T-helper 2 cell treated with Interferon-gamma antibody and Interleukin-4, amounts not matched to agents 5 μg/mL and 100 μg/mL, for 36 hours (primary cell): ENCODE measurements around the gene ALKBH8.
A peak's percentile ranks its signal among the peaks of the same experiment; 100 is the strongest.
"Not testable (repeated sequence)": the region's sequence is repeated elsewhere in the genome, so short reads cannot be mapped to it uniquely, and the experiment has no call there.

Experiments
- DNase-seq: peaks from one replicate; pipeline ENCODE4 v3.0.0; 2021; ENCODE audit warnings: low spot score
- H3K27ac Mint-ChIP-seq: one replicate; pipeline ENCODE4 v1.8.0; 2021; ENCODE audit warnings: mild to moderate bottlenecking, mixed read lengths
- H3K27me3 Mint-ChIP-seq: one replicate; pipeline ENCODE4 v1.8.0; 2021; ENCODE audit warnings: low read depth, mixed read lengths
- H3K36me3 Mint-ChIP-seq: one replicate; pipeline ENCODE4 v1.8.0; 2021; ENCODE audit warnings: low read depth, mixed read lengths
- H3K4me1 Mint-ChIP-seq: one replicate; pipeline ENCODE4 v1.8.0; 2021; ENCODE audit warnings: low read depth, mixed read lengths
- H3K4me3 Mint-ChIP-seq: one replicate; pipeline ENCODE4 v1.8.0; 2022; ENCODE audit warnings: mild to moderate bottlenecking, moderate library complexity, mixed read lengths
- H3K9me3 Mint-ChIP-seq: one replicate; pipeline ENCODE4 v1.8.0; 2021; ENCODE audit warnings: mixed read lengths

The ALKBH8 gene

GRCh38 chr11:107591378-107592230 is 26.1 kb upstream of the ALKBH8 start:
- Mint-ChIP-seq H3K36me3 (no peaks in the 10 kb centered on the region), H3K4me3 (peak overlapping the region; percentile 75), H3K9me3 (no peaks in the 10 kb centered on the region), H3K4me1 (peaks cover 12% of the 10 kb centered on the region), H3K27ac (peak overlapping the region; percentile 28), H3K27me3 (peaks cover 76% of the 10 kb centered on the region)
- peak; percentile 48 for DNase-seq

- Mint-ChIP-seq H3K36me3 (no peaks in the 10 kb centered on the region), H3K27me3 (peaks cover 82% of the 10 kb centered on the region), H3K4me1 (peaks cover 12% of the 10 kb centered on the region), H3K27ac (peak within 1 kb of the TSS; percentile 28), H3K9me3 (no peaks in the 10 kb centered on the region), H3K4me3 (peak within 1 kb of the TSS; percentile 87)
- peak; percentile 36 for DNase-seq
These were observed 25.2 kb upstream of the ALKBH8 start, which contains the start of gene ELMOD1 for GRCh38 chr11:107590460-107591377. Gene ELMOD1, plus strand, starts transcription at chr11:107591147. Its CDS starts 27,043 bp downstream, at chr11:107618190.

GRCh38 chr11:107587306-107587979 is 21.9 kb upstream of the ALKBH8 start:
- H3K4me1 Mint-ChIP-seq, result peaks cover 12% of the 10 kb centered on the region
- H3K27me3 Mint-ChIP-seq, result peaks cover 65% of the 10 kb centered on the region
- no peak for DNase-seq
- no peak overlapping the region for H3K27ac Mint-ChIP-seq
- H3K36me3 Mint-ChIP-seq, result no peaks in the 10 kb centered on the region
- H3K9me3 Mint-ChIP-seq, result no peaks in the 10 kb centered on the region
- H3K4me3 Mint-ChIP-seq, result no peak overlapping the region

- no peaks in the 10 kb centered on the region for H3K36me3 Mint-ChIP-seq
- peaks cover 37% of the 10 kb centered on the region for H3K27me3 Mint-ChIP-seq
- H3K4me1 Mint-ChIP-seq, result no peaks in the 10 kb centered on the region
- no peak overlapping the region for H3K27ac Mint-ChIP-seq
- peaks cover 5% of the 10 kb centered on the region for H3K9me3 Mint-ChIP-seq
- DNase-seq, result no peak
- H3K4me3 Mint-ChIP-seq, result no peak overlapping the region
These were observed 18.2 kb upstream of the ALKBH8 start for GRCh38 chr11:107583629-107584195.

- Mint-ChIP-seq H3K27me3 (peaks cover 18% of the 10 kb centered on the region), H3K4me1 (peaks cover 5% of the 10 kb centered on the region), H3K9me3 (peaks cover 5% of the 10 kb centered on the region), H3K4me3 (no peak overlapping the region), H3K36me3 (no peaks in the 10 kb centered on the region), H3K27ac (no peak overlapping the region)
- DNase-seq, result no peak
These were observed 15.6 kb upstream of the ALKBH8 start for GRCh38 chr11:107581147-107581546.

- H3K27me3 Mint-ChIP-seq, H3K4me3 Mint-ChIP-seq: not testable (repeated sequence)
These were observed 13.6 kb upstream of the ALKBH8 start for GRCh38 chr11:107579169-107579568.

GRCh38 chr11:107577346-107577711 is 11.8 kb upstream of the ALKBH8 start:
- H3K27ac Mint-ChIP-seq, result no peak overlapping the region
- no peaks in the 10 kb centered on the region for H3K36me3 Mint-ChIP-seq
- H3K4me1 Mint-ChIP-seq, result peaks cover 5% of the 10 kb centered on the region
- H3K4me3 Mint-ChIP-seq, result no peak overlapping the region
- no peak for DNase-seq
- peaks cover 12% of the 10 kb centered on the region for H3K27me3 Mint-ChIP-seq
- peaks cover 5% of the 10 kb centered on the region for H3K9me3 Mint-ChIP-seq

More at GRCh38 chr11:107579169-107579568, 13.6 kb upstream of the ALKBH8 start:
- H3K36me3 Mint-ChIP-seq, H3K9me3 Mint-ChIP-seq, H3K4me1 Mint-ChIP-seq, H3K27ac Mint-ChIP-seq, DNase-seq: not testable (repeated sequence)

GRCh38 chr11:107576497-107577345 is 11.2 kb upstream of the ALKBH8 start:
- not testable (repeated sequence) for H3K4me3 Mint-ChIP-seq, H3K4me1 Mint-ChIP-seq, H3K9me3 Mint-ChIP-seq, H3K36me3 Mint-ChIP-seq, H3K27ac Mint-ChIP-seq, DNase-seq
- peaks cover 12% of the 10 kb centered on the region for H3K27me3 Mint-ChIP-seq

- no peak for DNase-seq
- peaks cover 5% of the 10 kb centered on the region for H3K4me1 Mint-ChIP-seq
- H3K9me3 Mint-ChIP-seq, result no peaks in the 10 kb centered on the region
- no peak overlapping the region for H3K4me3 Mint-ChIP-seq
- H3K27ac Mint-ChIP-seq, result no peak overlapping the region
- no peaks in the 10 kb centered on the region for H3K36me3 Mint-ChIP-seq
- peaks cover 11% of the 10 kb centered on the region for H3K27me3 Mint-ChIP-seq
These were observed 7.9 kb upstream of the ALKBH8 start for GRCh38 chr11:107573438-107573837.

- no peak overlapping the region for H3K27ac Mint-ChIP-seq
- no peak for DNase-seq
- peaks cover 8% of the 10 kb centered on the region for H3K27me3 Mint-ChIP-seq
- no peaks in the 10 kb centered on the region for H3K36me3 Mint-ChIP-seq
- no peaks in the 10 kb centered on the region for H3K9me3 Mint-ChIP-seq
- peaks cover 15% of the 10 kb centered on the region for H3K4me1 Mint-ChIP-seq
- H3K4me3 Mint-ChIP-seq, result no peak overlapping the region
These were observed 4.5 kb upstream of the ALKBH8 start for GRCh38 chr11:107570015-107570414.

GRCh38 chr11:107567739-107568335 is 2.3 kb upstream of the ALKBH8 start:
- no peak overlapping the region for H3K27ac Mint-ChIP-seq
- no peak overlapping the region for H3K4me3 Mint-ChIP-seq
- DNase-seq, result no peak
- H3K27me3 Mint-ChIP-seq, result peaks cover 3% of the 10 kb centered on the region
- peaks cover 27% of the 10 kb centered on the region for H3K4me1 Mint-ChIP-seq
- no peaks in the 10 kb centered on the region for H3K36me3 Mint-ChIP-seq
- no peaks in the 10 kb centered on the region for H3K9me3 Mint-ChIP-seq

- no peak for DNase-seq
- H3K27ac Mint-ChIP-seq, result no peak overlapping the region
- H3K36me3 Mint-ChIP-seq, result no peaks in the 10 kb centered on the region
- no peaks in the 10 kb centered on the region for H3K9me3 Mint-ChIP-seq
- H3K27me3 Mint-ChIP-seq, result peaks cover 3% of the 10 kb centered on the region
- H3K4me1 Mint-ChIP-seq, result peaks cover 36% of the 10 kb centered on the region
- H3K4me3 Mint-ChIP-seq, result peak overlapping the region; percentile 95
These were observed 1.0 kb upstream of the ALKBH8 start for GRCh38 chr11:107566569-107566968.
